Keratinocyte (primary cell): ENCODE measurements around the gene S100A6. TPM values are rescaled to one million over a fixed set of nuclear protein-coding genes. Genes with fewer than 3 reads are reported as not detected.

Source experiments
- DNase-seq: peaks from one replicate; pipeline ENCODE4 v3.0.0-alpha.2; 2011; ENCODE audit warnings: low read depth, missing footprints, low spot score
- FAIRE-seq: peaks from 2 replicates; lab custom pipeline; 2011; peaks lifted over from hg19 to GRCh38; lab: Jason Lieb, UNC
- H2AFZ ChIP-seq: 2 replicates; pipeline ENCODE4 v1.6.0; 2012; ENCODE audit warnings: low read length, control low read depth, inconsistent platforms; ENCODE audit not compliant: control insufficient read depth
- H3K27ac ChIP-seq: 2 replicates; pipeline ENCODE4 v1.5.1; 2011; ENCODE audit warnings: low read length; ENCODE audit not compliant: control insufficient read depth, insufficient read depth
- H3K27me3 ChIP-seq: 3 replicates; pipeline ENCODE4 v1.6.0; 2011; ENCODE audit warnings: low read length; ENCODE audit not compliant: control insufficient read depth, insufficient read depth; ENCODE audit errors: extremely low read depth
- H3K36me3 ChIP-seq, 2 experiments: 2 replicates in 1 of 2; 3 replicates in 1 of 2; pipeline ENCODE4 v1.5.1; 2011; ENCODE audit warnings: low read length in 2 of 2, mild to moderate bottlenecking in 1 of 2; ENCODE audit not compliant: control insufficient read depth in 2 of 2, insufficient read depth in 2 of 2; ENCODE audit errors: extremely low read depth in 1 of 2
- H3K4me1 ChIP-seq: 3 replicates; pipeline ENCODE4 v1.5.1; 2011; ENCODE audit warnings: low read length; ENCODE audit not compliant: control insufficient read depth, insufficient read depth; ENCODE audit errors: extremely low read depth
- H3K4me2 ChIP-seq: 3 replicates; pipeline ENCODE4 v1.6.0; 2011; ENCODE audit warnings: low read depth, low read length; ENCODE audit not compliant: control insufficient read depth, insufficient read depth; ENCODE audit errors: extremely low read depth
- H3K4me3 ChIP-seq, 3 experiments: fragments of 200-600 bp in 1 of 3; sonication (generic) in 1 of 3; 2 replicates in 2 of 3; 3 replicates in 1 of 3; pipeline ENCODE4 v1.5.1; 2011 to 2016; ENCODE audit warnings: low read length in 3 of 3, mild to moderate bottlenecking in 3 of 3, control low read depth in 2 of 3, inconsistent platforms in 1 of 3, low read depth in 1 of 3, mixed read lengths in 1 of 3, mixed run types in 1 of 3, moderate library complexity in 1 of 3; ENCODE audit not compliant: control insufficient read depth in 2 of 3, insufficient read depth in 2 of 3; ENCODE audit errors: extremely low read depth in 1 of 3
- H3K79me2 ChIP-seq: 2 replicates; pipeline ENCODE4 v1.6.0; 2012; ENCODE audit warnings: low read length; ENCODE audit not compliant: control insufficient read depth, insufficient read depth
- H3K9ac ChIP-seq: 3 replicates; pipeline ENCODE4 v1.6.0; 2011; ENCODE audit warnings: low read length; ENCODE audit not compliant: control insufficient read depth, insufficient read depth; ENCODE audit errors: extremely low read depth
- H3K9me1 ChIP-seq: 3 replicates; pipeline ENCODE4 v1.6.0; 2011; ENCODE audit warnings: low read length; ENCODE audit not compliant: control insufficient read depth, insufficient read depth; ENCODE audit errors: extremely low read depth
- H3K9me3 ChIP-seq: 2 replicates; pipeline ENCODE4 v1.5.1; 2012; ENCODE audit warnings: low read depth, low read length; ENCODE audit not compliant: control insufficient read depth
- H4K20me1 ChIP-seq: 3 replicates; pipeline ENCODE4 v1.6.0; 2011; ENCODE audit warnings: low read length; ENCODE audit not compliant: control insufficient read depth, insufficient read depth; ENCODE audit errors: extremely low read depth
- CTCF ChIP-seq, 3 experiments: IDR thresholded peaks in 1 of 3; conservative IDR thresholded peaks in 1 of 3; optimal IDR thresholded peaks in 1 of 3; 2 replicates in 2 of 3; 3 replicates in 1 of 3; pipeline versions ENCODE3 to v1.5.1; 2011; ENCODE audit warnings: low read length in 3 of 3, mild to moderate bottlenecking in 3 of 3, moderate library complexity in 2 of 3, control low read depth in 1 of 3, inconsistent platforms in 1 of 3; ENCODE audit not compliant: insufficient read depth in 2 of 3; ENCODE audit errors: extremely low read depth in 1 of 3
- EZH2 ChIP-seq: IDR thresholded peaks from one replicate; pipeline ENCODE4 v1.6.1; 2012; ENCODE audit warnings: inconsistent platforms, mild to moderate bottlenecking, low read length, moderate library complexity
- dilution Hi-C: fragments of 300-500 bp; cut with MboI; formaldehyde crosslinking; loops from one replicate; pipeline ENCODE4 v1.7.0; 2020; ENCODE audit warnings: low sequenced_read_pairs; ENCODE audit not compliant: extremely low pct_ligation_motif_present
- polyA plus RNA-seq, 5 experiments: library from polyadenylated mRNA; depleted of rRNA in 3 of 5; stranded (reverse) in 3 of 5; stranded (forward) in 1 of 5; unstranded in 1 of 5; fragments of >200 nt; gene quantifications; 1 replicate in 1 of 5; 2 replicates in 3 of 5; 3 replicates in 1 of 5; pipeline versions ENCODE4 v1.2.1 to v1.2.3, GENCODE V29; 2011 to 2012; ENCODE audit warnings: missing spikeins in 2 of 5, low read depth in 1 of 5, low replicate concordance in 1 of 5

Gene S100A6
- polyA plus RNA-seq, 1 donor (not counting 4 experiments of a cell fraction or from before 2014, with no cell fraction given): 2,598 TPM

GRCh38 chr1:153494976-153495535, 40.7 kb downstream of the S100A6 start:
- H3K36me3 ChIP-seq: no peaks in the 10 kb centered on the region
- no peaks in the 10 kb centered on the region for H3K27me3 ChIP-seq
- H3K27ac ChIP-seq: no peak overlapping the region
- dilution Hi-C loops: no loop called here
- no peaks in the 10 kb centered on the region for H4K20me1 ChIP-seq
- H3K4me1 ChIP-seq: peaks cover 29% of the 10 kb centered on the region
- no peaks in the 10 kb centered on the region for H3K9me3 ChIP-seq
- peak; percentile 93 to 94 (median 94) for TF ChIP-seq CTCF (optimal IDR thresholded peaks at IDR 0.05 in 1 of 3, IDR thresholded peaks at IDR 0.05 in 1 of 3, conservative IDR thresholded peaks at IDR 0.05 in 1 of 3; ENCODE audit: extremely low read depth in 1 of 3, insufficient read depth in 2 of 3, low read length in 3 of 3)
- no peak for TF ChIP-seq EZH2
- H3K4me3 ChIP-seq: no peak overlapping the region
- H3K9ac ChIP-seq: no peak overlapping the region
- FAIRE-seq (no peak), DNase-seq (no peak)
- no peak overlapping the region for H2AFZ ChIP-seq
- H3K9me1 ChIP-seq: no peaks in the 10 kb centered on the region
- no peak overlapping the region for H3K4me2 ChIP-seq
- H3K79me2 ChIP-seq: no peaks in the 10 kb centered on the region

GRCh38 chr1:153493343-153493960, 42.3 kb downstream of the S100A6 start:
- dilution Hi-C loops: no loop called here
- peak overlapping the region; percentile 2 for H3K9ac ChIP-seq
- no peaks in the 10 kb centered on the region for H3K36me3 ChIP-seq
- no peak overlapping the region for H2AFZ ChIP-seq
- peak overlapping the region; percentile 52 for H3K4me2 ChIP-seq
- TF ChIP-seq EZH2: no peak
- TF ChIP-seq CTCF (optimal IDR thresholded peaks at IDR 0.05 in 1 of 3, IDR thresholded peaks at IDR 0.05 in 1 of 3, conservative IDR thresholded peaks at IDR 0.05 in 1 of 3; ENCODE audit: extremely low read depth in 1 of 3, insufficient read depth in 2 of 3, low read length in 3 of 3): peak in 1 of 3 experiments; percentile 31
- H3K9me1 ChIP-seq: no peaks in the 10 kb centered on the region
- H3K4me1 ChIP-seq: peaks cover 37% of the 10 kb centered on the region
- H3K4me3 ChIP-seq: no peak overlapping the region
- FAIRE-seq (peak; percentile 79), DNase-seq (no peak)
- H4K20me1 ChIP-seq: no peaks in the 10 kb centered on the region
- H3K9me3 ChIP-seq: no peaks in the 10 kb centered on the region
- H3K27ac ChIP-seq: peak overlapping the region; percentile 22
- no peaks in the 10 kb centered on the region for H3K27me3 ChIP-seq
- H3K79me2 ChIP-seq: no peaks in the 10 kb centered on the region
